Urothelium cell line (cell line): ENCODE results near the gene GLDC.
A peak's percentile ranks its signal among the peaks of the same experiment; 100 is the strongest.
"Not testable (repeated sequence)": the region's sequence is repeated elsewhere in the genome, so short reads cannot be mapped to it uniquely, and the experiment has no call there.

Source experiments
- DNase-seq: peaks from one replicate; pipeline ENCODE4 v3.0.0; 2011; ENCODE audit warnings: low spot score, mixed read lengths
- FAIRE-seq: peaks from 2 replicates; lab custom pipeline; 2011; peaks lifted over from hg19 to GRCh38; lab: Jason Lieb, UNC

GLDC gene

DNA sequence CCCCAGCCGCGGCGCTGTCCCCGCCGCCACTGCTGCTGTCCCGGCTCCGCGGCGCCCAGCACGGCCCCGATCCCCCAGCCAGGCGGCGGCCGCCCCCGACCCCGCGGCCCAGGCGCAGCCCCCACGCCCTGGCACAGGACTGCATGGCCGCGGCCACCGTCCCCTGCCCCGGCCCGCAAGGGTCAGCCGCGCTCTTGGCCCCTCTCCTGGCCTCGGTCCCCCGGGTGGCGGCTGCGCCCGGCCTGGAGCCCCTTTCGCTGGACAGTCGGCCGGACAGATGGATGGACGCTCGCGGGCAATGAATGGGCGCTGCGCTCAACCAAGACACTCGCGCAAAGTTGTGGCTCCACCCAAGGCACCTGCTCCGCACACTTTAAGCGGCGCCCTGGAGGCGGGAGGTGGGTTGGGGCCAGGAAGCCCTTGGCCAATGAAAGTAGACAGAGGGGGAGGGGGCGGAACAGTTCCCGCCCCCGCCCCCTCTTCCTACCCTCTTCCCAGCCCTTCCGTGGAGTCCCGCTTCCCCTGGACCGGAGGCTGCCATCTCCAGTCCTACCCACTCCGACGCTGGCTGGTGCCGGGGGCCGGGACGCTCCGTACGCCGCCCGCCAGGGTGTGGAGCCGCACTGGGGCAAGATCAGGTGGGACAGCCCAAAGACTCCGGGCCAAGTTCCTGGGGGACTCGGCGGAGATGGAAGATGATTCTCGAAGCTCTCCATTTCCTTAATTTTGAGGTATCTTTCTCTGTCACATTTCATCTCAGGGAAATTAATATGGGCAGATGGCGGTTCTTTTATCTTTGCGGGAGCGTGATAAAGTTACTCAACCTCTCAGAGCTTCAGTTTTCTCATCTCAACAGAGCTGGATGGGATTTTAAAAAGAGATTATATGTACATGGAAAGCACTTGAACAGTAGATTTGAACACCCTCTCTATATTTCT lies at the start of gene GLDC:
TSS of gene GLDC (minus strand) at position 375 of the 938 bp plus-strand sequence. CDS start at position 145, 230 bp downstream.
- FAIRE-seq (no peak), DNase-seq (no peak)

DNA sequence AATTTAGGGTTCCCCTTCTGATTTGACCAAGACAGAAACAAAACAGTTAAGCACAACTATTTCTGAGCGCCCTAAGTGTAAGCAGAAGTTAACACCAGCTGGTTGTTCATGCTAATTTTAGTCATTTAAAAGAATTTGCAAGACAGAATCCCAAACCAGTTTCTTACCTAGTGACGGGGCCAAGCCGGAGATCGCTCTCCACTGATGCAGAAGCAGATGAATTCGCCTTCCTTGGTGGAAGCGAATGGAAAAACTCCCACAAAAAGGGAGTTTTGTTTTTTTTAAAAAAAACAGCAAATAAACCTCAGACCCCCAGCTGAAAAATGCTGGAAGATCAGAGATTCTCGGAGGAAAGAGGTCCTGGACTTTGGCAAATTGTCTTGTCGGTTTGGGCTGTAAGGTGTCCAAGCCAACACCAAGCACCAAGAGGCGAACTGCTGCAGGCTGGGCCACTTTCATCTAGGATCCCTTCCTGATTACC lies 47.4 kb upstream of the GLDC start:
- FAIRE-seq, result no peak
- no peak for DNase-seq

DNA sequence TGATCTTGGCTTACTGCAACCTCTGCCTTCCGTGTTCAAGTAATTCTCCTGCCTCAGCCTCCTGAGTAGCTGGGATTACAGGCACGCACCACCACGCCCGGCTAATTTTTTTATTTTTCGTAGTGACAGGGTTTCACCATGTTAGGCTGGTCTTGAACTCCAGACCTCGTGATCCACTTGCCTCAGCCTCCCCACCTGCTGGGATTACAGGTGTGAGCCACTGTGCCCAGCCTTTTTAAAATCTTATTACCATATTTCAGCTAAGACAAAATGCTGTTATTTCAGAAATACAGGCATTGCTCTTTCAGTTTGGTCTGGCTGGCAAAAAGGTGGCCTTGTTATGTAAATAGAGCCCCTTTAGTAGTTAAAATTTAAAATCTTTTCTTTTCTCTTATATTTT lies 46.9 kb upstream of the GLDC start:
- DNase-seq (no peak), FAIRE-seq (no peak)

DNA sequence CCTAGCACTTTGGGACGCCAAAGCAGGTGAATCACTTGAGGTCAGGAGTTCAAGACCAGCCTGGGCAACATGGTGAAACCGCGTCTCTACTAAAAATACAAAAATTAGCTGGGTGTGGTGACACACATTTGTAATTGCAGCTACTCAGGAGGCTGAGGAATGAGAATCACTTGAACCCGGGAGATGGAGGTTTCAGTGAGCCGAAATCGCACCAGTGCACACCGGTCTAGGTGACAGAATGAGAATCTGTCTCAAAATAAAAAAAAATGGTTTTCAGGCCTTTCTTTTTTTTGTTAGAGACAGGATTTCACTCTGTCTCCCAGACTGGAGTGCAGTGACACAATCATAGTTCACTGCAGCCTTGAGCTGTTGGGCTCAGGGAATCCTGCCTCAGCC lies 45.1 kb upstream of the GLDC start:
- DNase-seq, result not testable (repeated sequence)

DNA sequence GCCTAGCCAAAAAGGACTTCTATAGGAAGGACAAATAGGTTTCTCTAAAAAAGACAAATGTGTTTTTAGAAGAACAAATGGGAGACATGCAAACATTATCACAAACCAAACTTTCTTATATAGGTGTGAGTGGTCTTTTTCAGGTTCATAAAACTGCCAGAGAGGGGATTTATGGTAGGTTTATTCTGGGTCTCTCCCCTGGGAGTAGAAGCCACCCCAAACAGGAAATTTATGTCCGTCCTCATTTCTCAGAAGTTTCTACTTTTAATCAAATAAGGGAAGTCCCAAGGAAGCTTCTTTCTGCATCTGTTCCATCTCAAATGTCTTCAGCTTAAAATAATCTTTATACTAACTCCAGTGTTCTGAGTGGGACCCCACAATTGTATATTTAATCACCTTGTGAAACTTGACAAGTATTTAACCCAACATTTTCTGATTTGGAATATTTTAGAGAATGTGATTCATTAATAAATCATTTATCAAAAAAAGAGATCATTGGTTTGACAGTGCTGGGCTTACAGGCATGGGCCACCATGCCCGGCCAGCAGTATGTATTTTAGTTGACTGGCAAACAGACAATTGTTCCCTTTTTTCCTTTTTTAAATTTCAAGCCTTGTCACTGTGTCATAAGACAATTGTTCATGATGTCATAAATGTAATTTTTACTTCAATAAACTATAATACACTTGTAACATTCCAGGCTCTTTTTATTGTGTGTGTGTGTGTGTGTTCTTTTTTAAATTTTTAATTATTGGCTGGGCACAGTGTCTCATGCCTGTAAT lies 44.6 kb upstream of the GLDC start:
- FAIRE-seq (no peak), DNase-seq (no peak)

More for the DNA sequence above, 45.1 kb upstream of the GLDC start:
- not testable (repeated sequence) for FAIRE-seq

DNA sequence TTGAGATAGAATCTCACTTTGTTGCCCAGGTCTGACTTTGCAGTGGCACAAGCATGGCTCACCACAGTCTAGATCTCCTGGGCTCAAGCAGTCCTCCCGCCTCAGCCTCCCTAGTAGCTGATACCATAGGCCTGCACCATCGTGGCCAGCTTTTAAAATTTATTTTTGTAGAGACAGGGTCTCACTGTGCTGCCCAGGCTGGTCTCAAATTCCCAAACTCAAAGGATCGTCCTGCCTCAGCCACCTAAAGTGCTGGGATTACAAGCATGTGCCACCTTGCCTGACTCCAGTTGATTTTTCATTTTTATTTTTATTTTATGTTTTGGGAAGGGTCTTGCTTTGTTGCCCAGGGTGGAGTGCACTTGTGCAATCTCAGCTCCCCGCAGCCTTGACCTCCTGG lies 41.7 kb upstream of the GLDC start:
- no peak for DNase-seq
- no peak for FAIRE-seq

DNA sequence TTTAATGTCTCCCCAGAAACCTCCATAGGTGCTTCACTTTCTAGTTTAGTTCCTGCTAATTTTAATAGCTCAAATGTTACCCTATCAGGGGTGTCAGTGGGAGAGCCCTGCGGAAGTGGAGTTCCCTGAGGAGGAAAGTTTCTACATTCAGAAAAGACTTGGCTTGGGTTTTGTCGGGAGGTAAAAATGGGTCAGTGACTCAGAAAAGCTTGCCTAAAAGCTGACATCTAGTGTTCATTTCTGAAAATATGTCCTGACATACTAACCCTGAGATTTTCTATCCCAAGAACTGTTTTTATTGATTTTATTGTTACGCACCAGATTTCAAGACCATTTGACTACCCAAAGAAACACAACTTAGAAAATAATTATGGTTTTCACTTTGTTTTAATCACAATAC lies 40.9 kb upstream of the GLDC start:
- no peak for FAIRE-seq
- DNase-seq, result no peak

DNA sequence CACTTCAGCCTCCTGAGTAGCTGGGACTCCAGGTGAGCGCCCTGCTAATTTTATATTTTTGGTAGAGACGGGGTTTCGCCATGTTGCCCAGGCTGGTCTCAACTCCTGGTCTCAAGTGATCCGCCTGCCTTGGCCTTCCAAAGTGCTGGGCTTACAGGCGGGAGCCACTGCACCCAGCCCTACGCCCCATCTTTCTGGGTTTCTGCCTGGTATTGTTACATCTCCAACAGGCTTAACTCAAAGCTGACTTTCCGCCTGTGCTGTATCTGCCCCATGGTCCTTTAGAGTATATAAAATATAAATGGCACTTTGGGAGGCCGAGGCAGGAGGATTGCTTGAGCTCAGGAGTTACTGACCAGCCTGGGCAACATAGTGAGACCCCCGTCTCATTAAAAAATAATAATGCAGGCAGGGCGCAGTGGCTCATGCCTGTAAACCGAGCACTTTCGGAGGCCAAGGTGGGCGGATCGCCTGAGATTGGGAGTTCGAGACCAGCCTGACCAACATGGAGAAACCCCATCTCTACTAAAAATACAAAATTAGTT lies 36.5 kb upstream of the GLDC start:
- DNase-seq, result no peak
- no peak for FAIRE-seq

DNA sequence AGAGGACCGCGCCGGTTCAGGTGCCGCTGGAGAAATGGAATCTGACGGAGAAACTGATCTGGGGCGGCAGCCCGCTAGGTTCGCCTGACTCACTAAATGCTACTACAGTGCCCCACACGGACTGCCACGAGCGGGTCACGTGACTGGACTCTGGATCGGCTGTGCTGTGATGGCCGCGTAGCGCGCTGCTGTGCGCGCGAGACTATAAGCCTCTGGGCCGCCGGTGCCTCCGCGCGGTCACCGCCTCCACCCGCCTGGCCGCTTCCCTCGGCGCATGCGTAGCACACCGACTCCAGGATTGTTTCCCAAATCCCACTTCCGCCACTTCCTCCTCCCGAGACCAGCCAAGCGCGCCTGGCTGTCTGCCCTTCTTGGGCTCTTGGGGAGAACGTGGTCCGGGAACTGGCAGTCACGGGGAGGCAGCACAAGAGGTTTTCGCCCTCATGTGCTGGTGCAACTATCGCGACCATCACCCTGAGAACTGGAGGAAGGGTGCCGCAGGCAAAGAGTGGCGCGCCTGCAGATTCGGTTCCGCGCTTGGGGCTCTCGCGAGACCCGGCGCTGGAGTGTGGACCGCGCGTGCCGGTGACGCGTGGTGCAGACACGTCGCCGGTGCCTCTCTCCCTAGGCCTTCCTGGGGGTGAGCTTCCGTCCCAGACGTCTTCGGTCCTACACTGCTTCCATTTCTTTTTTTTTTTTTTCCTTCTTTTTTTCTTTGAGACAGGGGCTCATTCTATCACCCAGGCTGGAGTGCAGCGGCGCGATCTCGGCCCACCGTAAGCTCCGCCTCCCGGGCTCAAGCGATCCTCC lies 35.8 kb upstream of the GLDC start:
- DNase-seq (peak; percentile 96), FAIRE-seq (no peak)

DNA sequence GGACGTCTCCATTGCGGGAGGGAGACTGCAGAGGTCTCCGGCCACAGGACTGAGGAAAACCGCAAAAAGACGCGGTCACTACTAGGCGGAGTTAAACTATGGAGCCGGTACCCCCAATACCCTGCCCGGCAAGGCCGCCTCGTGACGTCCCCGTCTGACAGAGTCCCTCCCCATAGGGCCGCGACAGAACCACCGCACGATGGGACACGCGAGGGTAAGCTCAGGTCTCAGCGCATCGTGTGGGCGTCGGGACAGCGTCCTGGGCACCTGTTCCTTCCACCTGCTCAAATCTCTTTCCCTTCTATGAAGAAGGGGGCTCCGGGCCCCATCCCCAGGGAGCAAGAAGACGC lies 35.2 kb upstream of the GLDC start:
- DNase-seq, result no peak
- no peak for FAIRE-seq

DNA sequence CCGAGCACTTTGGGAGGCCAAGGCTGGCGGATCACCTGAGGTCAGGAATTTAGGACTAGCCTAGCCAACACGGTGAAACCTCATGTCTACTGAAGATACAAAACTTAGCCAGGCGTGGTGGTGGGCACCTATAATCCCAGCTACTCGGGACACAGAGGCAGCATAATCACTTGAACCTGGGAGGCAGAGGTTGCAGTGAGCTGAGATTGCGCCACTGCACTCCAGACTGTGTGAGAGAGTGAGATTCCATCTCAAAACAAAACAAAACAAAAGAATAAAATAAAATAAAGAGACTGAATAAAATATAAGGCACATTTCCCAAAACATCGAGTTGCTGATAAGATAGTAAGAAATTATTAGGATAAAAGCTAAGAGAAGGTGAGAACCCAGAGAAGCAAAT lies 32.3 kb upstream of the GLDC start:
- FAIRE-seq, result no peak

DNA sequence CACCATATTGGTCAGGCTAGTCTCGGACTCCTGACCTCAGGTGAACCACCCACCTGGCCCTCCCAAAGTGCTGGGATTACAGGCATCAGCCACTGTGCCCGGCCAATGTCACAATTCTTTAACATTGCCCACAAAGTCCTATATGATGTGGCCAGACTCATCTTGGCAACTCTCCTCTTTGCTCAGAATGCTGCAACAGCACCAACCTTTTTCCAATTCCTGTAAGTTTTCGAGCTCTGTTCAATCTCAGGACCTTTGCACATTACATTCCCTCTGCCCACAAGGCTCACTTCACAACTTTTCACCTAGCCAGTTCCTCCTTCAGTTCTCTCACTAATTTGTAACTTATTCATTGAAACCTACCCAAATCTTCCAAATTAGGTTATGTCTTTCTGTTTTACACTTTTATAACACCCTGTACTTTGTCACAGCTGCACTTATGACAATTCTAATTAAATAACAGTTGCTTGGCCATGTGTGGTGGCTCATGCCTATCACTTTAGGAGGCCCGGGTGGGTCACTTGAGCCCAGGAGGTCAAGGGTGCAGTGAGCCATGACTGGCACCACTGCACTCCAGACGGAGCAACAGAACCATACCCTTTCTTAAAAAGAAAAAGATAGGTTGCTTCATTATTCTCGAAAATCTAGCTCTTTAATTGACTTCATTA lies 30.9 kb upstream of the GLDC start:
- DNase-seq (no peak), FAIRE-seq (no peak)

More for the DNA sequence above, 32.3 kb upstream of the GLDC start:
- DNase-seq, result no peak

DNA sequence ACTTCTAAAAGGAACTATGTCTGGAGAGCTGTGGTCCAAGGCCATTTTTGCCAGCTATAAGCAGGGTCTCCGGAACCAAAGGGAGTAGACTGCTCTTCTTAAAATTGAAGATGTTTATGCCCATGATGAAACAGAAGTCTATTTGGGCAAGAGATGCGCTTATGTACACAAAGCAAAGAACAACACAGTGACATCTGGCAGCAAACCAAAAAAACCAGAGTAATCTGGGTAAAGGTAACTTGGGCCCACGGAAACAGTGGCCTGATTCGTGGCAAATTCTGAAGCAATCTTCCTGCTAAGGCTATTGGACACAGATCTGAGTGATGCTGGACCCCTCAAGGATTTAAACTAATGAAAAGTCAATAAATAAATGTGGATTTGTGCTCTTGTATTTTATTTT lies 29.7 kb upstream of the GLDC start:
- no peak for FAIRE-seq
- no peak for DNase-seq

DNA sequence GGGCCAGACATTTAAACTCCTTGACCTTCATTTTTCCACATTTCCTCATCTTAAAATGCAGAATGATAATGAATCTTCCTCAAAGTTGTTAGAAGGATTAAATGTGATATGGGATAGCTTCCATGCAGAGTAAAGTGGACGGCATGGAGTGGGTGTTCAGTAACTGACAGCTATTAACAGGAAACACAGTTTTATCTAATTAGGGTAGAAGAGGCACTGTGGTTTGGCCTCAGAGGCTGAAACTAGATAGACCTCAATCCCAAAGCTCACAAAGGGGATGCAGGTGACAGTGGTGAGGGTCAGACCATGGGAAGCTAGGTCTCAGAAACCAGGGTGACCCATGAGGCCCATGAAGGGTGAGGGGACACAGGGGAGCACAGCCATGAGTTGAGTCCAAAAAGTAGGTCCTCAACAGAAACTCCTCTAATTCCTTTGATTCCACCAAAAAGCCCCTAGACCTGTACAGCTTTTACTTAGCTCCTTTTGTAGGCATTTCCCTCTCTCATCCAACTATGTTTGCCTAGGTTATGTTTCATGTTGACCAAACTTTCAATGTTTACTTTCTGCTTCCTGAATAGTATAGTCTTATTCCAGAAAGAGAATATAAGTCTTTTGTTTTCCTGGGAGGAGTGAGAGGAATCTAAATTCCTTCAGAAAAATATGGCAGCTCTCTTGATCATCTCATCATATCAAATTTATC lies 27.9 kb upstream of the GLDC start:
- DNase-seq (no peak), FAIRE-seq (no peak)

DNA sequence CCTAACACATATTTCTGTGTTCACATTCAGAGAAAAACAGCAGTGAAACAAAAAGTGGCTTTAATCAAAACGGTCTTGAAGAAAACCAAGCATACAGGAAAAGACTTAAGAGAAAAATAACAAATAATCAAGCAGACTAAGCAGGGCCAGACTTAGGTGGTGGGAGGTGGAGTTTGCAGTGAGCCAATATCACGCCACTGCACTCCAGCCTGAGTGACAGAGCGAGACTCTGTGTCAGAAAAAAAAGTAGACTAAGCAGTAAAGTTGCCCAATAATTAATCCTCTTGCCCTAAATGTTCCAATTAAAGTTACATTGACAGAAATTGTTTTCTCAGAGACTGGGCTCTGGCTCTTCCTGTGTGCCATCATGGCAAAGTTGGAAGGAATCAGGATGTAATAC lies 26.6 kb upstream of the GLDC start:
- DNase-seq (no peak), FAIRE-seq (no peak)

DNA sequence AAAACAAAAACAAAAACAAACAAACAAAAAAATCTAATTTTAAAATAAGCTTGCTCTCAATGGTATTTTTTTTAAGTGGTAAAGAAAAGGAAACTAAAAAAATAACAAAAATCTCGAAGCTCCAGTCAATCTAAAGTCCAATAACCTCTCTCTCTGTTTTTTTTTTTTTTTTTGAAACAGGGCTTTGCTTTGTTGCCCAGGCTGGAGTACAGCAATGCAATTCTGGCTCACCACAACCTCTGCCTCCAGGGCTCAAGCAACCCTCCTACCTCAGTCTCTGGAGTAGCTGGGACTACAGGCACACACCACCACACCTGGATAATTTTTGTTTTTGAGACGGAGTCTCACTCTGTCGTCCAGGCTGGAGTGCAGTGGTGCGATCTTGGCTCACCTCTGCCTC lies 25.9 kb upstream of the GLDC start:
- FAIRE-seq (no peak), DNase-seq (no peak)

DNA sequence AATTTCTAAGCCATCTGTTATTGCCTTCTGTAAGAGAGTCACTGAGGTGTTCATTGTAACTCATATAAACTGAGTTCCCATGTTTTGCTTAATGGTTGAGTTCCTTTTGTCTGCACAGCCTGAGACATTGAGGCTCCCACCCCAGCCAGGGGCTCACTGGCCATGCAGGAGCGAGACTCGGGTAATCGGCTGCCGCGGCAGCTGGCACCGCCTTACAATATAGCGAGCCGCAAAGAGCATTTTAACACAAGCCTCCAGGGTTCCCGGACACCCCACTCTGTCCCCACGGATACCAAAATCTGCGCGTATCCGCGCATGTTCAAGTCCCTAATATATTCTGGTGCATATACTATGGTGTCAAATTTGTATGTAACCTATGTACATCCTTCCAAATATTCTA lies 24.4 kb upstream of the GLDC start:
- FAIRE-seq, result no peak
- no peak for DNase-seq

DNA sequence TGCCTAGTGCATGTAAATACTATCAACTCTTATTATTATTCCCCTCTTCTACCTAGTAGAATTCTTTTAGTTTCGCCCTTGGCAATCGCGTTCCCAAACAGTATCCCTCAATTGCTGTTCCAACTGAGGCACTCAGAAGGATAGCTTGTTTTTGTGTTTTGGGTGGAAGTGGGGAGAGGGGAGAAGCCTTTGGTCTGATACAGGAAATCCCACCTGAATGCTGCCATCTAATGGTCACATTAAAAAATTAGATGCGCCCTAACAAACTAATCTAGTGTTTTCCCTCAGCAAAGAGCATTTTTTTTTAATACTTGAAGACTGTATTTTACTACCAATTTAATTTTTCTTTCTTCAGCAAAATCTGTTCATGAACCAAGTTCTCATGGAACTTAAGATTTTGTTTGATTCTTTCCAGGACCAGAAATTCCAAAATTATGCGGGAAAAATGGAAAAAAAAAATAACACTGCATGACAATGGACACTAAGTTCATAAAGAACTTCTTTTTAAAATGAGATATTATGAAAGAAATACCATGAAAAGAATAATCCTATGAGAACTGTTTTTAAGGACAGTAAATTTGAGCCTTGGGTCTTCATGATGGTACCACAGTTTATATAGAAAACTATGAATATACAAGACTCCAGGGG lies 22.2 kb upstream of the GLDC start:
- DNase-seq, result peak; percentile 32
- FAIRE-seq, result no peak

DNA sequence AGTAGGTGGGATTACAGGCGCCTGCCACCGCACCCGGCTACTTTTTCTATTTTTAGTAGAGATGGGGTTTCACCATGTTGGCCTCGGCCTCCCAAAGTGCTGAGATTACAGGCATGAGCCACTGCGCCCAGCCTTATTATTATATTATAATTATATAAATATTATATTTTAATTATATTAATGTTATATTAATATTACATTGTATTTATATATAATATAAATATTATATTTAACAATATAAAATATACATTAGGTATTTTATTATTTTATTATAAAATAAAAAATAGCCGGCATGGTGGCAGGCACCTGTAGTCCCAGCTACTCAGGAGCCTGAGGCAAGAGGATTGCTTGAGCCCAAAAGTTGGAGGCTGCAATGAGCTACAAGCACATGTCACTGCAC lies 21.6 kb upstream of the GLDC start:
- FAIRE-seq, result no peak
- no peak for DNase-seq
